GM23338 (cell line): ENCODE results near the gene CCDC175. TPM values are rescaled to one million over a fixed set of nuclear protein-coding genes. Genes with fewer than 3 reads are reported as not detected.

Experiments used
- ATAC-seq: fragments of 200-7000 bp; cut with Tn5 transposase; 3 replicates; pipeline ENCODE4 v1.9.1; 2020
- DNase-seq: peaks from one replicate; pipeline ENCODE4 v3.0.0-alpha.2; 2015; ENCODE audit warnings: low spot score
- H2AFZ ChIP-seq: fragments of 200-600 bp; sonication (generic); 2 replicates; pipeline ENCODE4 v1.8.0; 2016; ENCODE audit warnings: antibody characterized with exemption, mild to moderate bottlenecking, moderate library complexity
- H3F3A ChIP-seq: fragments of 200-600 bp; sonication (generic); replicated peaks from 2 replicates; pipeline ENCODE4 v1.8.0; 2017; ENCODE audit warnings: antibody characterized with exemption, mixed run types, low read depth
- H3K27ac ChIP-seq: fragments of 200-600 bp; sonication (generic); 2 replicates; pipeline ENCODE4 v1.6.1; 2016; ENCODE audit warnings: low read depth
- H3K27me3 ChIP-seq: fragments of 200-600 bp; sonication (generic); 2 replicates; pipeline ENCODE4 v1.8.0; 2016; ENCODE audit warnings: mild to moderate bottlenecking, mixed run types, moderate library complexity; ENCODE audit not compliant: insufficient read depth
- H3K36me3 ChIP-seq: fragments of 200-600 bp; sonication (generic); 2 replicates; pipeline ENCODE4 v1.8.0; 2016; ENCODE audit warnings: mild to moderate bottlenecking; ENCODE audit not compliant: insufficient read depth
- H3K4me1 ChIP-seq: fragments of 200-600 bp; sonication (generic); 2 replicates; pipeline ENCODE4 v1.8.0; 2016; ENCODE audit warnings: mild to moderate bottlenecking, moderate library complexity; ENCODE audit not compliant: insufficient read depth
- H3K4me2 ChIP-seq: fragments of 200-600 bp; sonication (generic); 2 replicates; pipeline ENCODE4 v1.7.1; 2017; ENCODE audit warnings: mixed run types
- H3K4me3 ChIP-seq: fragments of 200-600 bp; sonication (generic); 2 replicates; pipeline ENCODE4 v1.6.1; 2016; ENCODE audit warnings: mixed run types
- H3K79me2 ChIP-seq: fragments of 200-600 bp; sonication (generic); replicated peaks from 2 replicates; pipeline ENCODE4 v1.8.0; 2017; ENCODE audit warnings: mild to moderate bottlenecking; ENCODE audit not compliant: insufficient read depth
- H3K9me2 ChIP-seq: fragments of 200-600 bp; sonication (generic); 2 replicates; pipeline ENCODE4 v1.8.0; 2017; ENCODE audit not compliant: insufficient read depth
- H4K20me1 ChIP-seq: fragments of 200-600 bp; sonication (generic); replicated peaks from 2 replicates; pipeline ENCODE4 v1.8.0; 2017; ENCODE audit warnings: mild to moderate bottlenecking; ENCODE audit not compliant: insufficient read depth
- H3K27ac Mint-ChIP-seq: 2 replicates; pipeline ENCODE4 v1.8.0; 2020; ENCODE audit warnings: inconsistent platforms, mild to moderate bottlenecking, moderate library complexity, mixed read lengths
- H3K27me3 Mint-ChIP-seq: 3 replicates; pipeline ENCODE4 v1.8.0; 2022; ENCODE audit warnings: low read depth, mild to moderate bottlenecking, moderate library complexity, mixed read lengths, inconsistent platforms; ENCODE audit not compliant: insufficient read depth, poor library complexity
- H3K36me3 Mint-ChIP-seq: 3 replicates; pipeline ENCODE4 v1.8.0; 2021; ENCODE audit warnings: low read depth, mild to moderate bottlenecking, inconsistent platforms, moderate library complexity, mixed read lengths
- H3K4me1 Mint-ChIP-seq: 3 replicates; pipeline ENCODE4 v1.8.0; 2020; ENCODE audit warnings: mild to moderate bottlenecking, inconsistent platforms, mixed read lengths
- H3K4me3 Mint-ChIP-seq: 3 replicates; pipeline ENCODE4 v1.8.0; 2021; ENCODE audit warnings: moderate library complexity, mild to moderate bottlenecking, inconsistent platforms, mixed read lengths
- H3K9me3 Mint-ChIP-seq: 3 replicates; pipeline ENCODE4 v1.8.0; 2020; ENCODE audit warnings: moderate library complexity, mild to moderate bottlenecking, inconsistent platforms, mixed read lengths
- CREB1 ChIP-seq: fragments of 250-450 bp; sonication (Bioruptor Pico); IDR thresholded peaks from 2 replicates; pipeline ENCODE4 v1.5.0; 2020; ENCODE audit warnings: low read depth, mild to moderate bottlenecking, moderate library complexity
- CTCF ChIP-seq, 2 experiments: fragments of 200-600 bp in 1 of 2; sonication (generic) in 1 of 2; conservative IDR thresholded peaks; 2 replicates each; pipeline versions ENCODE4 v1.5.1 to v1.6.1; 2016 to 2017; ENCODE audit warnings: antibody characterized with exemption in 2 of 2, low read depth in 2 of 2, mild to moderate bottlenecking in 2 of 2, moderate library complexity in 1 of 2
- EZH2phosphoT487 ChIP-seq: fragments of 200-600 bp; sonication (generic); IDR thresholded peaks from one replicate; pipeline ENCODE4 v1.8.1; 2018; ENCODE audit warnings: antibody characterized with exemption; ENCODE audit not compliant: unreplicated experiment
- NANOG ChIP-seq: IDR thresholded peaks from 2 replicates; pipeline ENCODE4 v1.6.1; 2016; ENCODE audit warnings: antibody characterized with exemption, borderline replicate concordance
- POLR2AphosphoS5 ChIP-seq: IDR thresholded peaks from 2 replicates; pipeline ENCODE4 v1.6.1; 2016; ENCODE audit warnings: antibody characterized with exemption, low read depth
- polyA plus RNA-seq: library from polyadenylated mRNA; unstranded; fragments of >200 nt; fragmentation: Nextera tagmentation; extraction: Ambion mirVana; gene quantifications from 2 replicates; pipeline ENCODE4 v1.2.1, GENCODE V29; 2016
- total RNA-seq: library from RNA; depleted of rRNA; stranded (reverse); fragments of >200 nt; shearing (Covaris generic); gene quantifications from 2 replicates; pipeline ENCODE4 v1.2.3, GENCODE V29; 2014
- TF ChIP-seq, protein P1 (sequence below): fragments of 250-450 bp; sonication (Bioruptor Pico); IDR thresholded peaks from 2 replicates; pipeline ENCODE4 v1.5.0; 2020; ENCODE audit warnings: mild to moderate bottlenecking, moderate library complexity
- TF ChIP-seq, protein P2 (sequence below): IDR thresholded peaks from one replicate; pipeline ENCODE4 v1.6.1; 2018; ENCODE audit warnings: antibody characterized with exemption; ENCODE audit not compliant: unreplicated experiment
- TF ChIP-seq, protein P3 (sequence below): IDR thresholded peaks from 2 replicates; pipeline ENCODE4 v1.6.1; 2016; ENCODE audit warnings: antibody characterized with exemption

The CCDC175 gene
- total and polyA plus RNA-seq, 2 experiments from 2014 or later = 0.50 TPM; not detected in 1

DNA sequence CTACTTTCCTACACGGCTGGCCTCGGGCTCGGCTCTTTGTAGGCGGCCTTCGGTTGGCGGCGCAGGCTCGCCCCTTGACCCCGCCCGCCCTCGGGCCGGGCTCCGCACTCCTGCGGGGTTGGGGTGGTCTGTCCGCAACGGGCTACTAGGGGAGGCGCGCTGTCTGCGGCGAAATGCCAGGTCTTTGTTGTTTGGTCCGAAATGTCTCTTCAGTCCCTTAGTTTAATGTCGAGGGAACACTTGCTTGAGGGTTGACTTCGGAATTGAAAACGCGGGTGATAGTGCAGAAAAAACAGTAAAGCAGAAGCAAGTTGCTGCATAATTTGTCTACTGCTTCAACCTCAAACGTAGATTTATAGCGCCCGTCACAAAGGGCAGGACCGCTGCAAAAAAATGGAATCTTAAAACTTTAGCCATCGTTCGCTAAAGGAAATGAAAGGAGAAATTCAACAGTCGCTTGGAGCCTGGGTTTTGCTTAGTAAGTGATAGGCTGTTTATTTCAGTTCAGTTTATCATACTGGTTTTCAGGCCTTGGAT, 91.9 kb downstream of the CCDC175 start (continued):
- TF ChIP-seq, protein P1, sequence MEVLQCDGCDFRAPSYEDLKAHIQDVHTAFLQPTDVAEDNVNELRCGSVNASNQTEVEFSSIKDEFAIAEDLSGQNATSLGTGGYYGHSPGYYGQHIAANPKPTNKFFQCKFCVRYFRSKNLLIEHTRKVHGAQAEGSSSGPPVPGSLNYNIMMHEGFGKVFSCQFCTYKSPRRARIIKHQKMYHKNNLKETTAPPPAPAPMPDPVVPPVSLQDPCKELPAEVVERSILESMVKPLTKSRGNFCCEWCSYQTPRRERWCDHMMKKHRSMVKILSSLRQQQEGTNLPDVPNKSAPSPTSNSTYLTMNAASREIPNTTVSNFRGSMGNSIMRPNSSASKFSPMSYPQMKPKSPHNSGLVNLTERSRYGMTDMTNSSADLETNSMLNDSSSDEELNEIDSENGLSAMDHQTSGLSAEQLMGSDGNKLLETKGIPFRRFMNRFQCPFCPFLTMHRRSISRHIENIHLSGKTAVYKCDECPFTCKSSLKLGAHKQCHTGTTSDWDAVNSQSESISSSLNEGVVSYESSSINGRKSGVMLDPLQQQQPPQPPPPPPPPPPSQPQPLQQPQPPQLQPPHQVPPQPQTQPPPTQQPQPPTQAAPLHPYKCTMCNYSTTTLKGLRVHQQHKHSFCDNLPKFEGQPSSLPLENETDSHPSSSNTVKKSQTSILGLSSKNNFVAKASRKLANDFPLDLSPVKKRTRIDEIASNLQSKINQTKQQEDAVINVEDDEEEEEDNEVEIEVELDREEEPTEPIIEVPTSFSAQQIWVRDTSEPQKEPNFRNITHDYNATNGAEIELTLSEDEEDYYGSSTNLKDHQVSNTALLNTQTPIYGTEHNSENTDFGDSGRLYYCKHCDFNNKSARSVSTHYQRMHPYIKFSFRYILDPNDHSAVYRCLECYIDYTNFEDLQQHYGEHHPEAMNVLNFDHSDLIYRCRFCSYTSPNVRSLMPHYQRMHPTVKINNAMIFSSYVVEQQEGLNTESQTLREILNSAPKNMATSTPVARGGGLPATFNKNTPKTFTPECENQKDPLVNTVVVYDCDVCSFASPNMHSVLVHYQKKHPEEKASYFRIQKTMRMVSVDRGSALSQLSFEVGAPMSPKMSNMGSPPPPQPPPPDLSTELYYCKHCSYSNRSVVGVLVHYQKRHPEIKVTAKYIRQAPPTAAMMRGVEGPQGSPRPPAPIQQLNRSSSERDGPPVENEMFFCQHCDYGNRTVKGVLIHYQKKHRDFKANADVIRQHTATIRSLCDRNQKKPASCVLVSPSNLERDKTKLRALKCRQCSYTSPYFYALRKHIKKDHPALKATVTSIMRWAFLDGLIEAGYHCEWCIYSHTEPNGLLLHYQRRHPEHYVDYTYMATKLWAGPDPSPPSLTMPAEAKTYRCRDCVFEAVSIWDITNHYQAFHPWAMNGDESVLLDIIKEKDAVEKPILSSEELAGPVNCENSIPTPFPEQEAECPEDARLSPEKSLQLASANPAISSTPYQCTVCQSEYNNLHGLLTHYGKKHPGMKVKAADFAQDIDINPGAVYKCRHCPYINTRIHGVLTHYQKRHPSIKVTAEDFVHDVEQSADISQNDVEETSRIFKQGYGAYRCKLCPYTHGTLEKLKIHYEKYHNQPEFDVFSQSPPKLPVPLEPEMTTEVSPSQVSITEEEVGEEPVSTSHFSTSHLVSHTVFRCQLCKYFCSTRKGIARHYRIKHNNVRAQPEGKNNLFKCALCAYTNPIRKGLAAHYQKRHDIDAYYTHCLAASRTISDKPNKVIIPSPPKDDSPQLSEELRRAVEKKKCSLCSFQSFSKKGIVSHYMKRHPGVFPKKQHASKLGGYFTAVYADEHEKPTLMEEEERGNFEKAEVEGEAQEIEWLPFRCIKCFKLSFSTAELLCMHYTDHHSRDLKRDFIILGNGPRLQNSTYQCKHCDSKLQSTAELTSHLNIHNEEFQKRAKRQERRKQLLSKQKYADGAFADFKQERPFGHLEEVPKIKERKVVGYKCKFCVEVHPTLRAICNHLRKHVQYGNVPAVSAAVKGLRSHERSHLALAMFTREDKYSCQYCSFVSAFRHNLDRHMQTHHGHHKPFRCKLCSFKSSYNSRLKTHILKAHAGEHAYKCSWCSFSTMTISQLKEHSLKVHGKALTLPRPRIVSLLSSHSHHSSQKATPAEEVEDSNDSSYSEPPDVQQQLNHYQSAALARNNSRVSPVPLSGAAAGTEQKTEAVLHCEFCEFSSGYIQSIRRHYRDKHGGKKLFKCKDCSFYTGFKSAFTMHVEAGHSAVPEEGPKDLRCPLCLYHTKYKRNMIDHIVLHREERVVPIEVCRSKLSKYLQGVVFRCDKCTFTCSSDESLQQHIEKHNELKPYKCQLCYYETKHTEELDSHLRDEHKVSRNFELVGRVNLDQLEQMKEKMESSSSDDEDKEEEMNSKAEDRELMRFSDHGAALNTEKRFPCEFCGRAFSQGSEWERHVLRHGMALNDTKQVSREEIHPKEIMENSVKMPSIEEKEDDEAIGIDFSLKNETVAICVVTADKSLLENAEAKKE (CRISPR knock-in tag) = no peak

DNA sequence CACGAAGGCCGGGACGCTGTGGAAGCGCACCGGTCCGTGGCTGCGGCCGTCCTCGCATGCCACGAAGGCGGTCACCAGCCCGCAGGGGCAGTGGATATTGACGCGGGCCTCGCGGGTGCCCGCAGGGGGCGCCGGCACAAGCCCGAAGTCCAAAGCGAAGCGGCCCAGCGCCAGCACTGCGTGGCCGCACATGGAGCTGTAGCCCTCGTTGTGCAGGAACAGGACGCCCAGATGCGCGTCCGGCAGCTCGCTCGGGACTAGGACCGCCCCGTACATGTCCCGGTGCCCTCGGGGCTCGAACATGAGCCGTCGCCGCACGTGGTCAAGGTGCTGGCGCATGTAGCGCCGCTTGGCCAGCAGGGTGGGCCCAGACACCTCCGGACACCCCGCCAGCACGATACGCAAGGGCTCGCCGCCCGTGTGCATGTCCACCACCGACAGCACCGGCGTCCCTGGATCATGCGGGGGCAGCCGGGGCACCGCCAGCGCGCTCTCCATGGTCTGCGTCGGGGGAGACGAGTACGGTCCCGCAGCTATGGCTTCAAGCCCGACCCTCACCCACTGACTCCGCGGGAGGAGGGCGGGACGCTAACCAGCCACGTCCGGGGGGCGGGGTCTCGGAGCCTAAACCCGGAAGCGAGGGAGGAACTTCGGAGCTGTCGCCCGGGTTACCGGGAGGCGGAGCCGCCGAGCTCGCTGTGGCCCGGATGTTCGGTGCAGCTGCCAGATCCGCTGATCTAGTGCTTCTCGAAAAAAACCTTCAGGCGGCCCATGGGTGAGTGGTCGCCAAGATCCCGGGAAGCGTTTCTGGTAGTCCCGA, 92.6 kb downstream of the CCDC175 start, which contains the start of the genes JKAMP and L3HYPDH:
JKAMP (plus strand) TSS at position 699 of the 820 bp plus-strand sequence; CDS start at position 772, 73 bp downstream.
L3HYPDH (minus strand) TSS at position 590 of the 820 bp plus-strand sequence; CDS start at position 498, 92 bp downstream.
- no peaks in the 10 kb centered on the region for H3F3A ChIP-seq
- peaks cover 51% of the 10 kb centered on the region for H3K79me2 ChIP-seq
- H3K4me2 ChIP-seq = peak within 1 kb of the TSS; percentile 75
- Mint-ChIP-seq H3K36me3 (peaks cover 14% of the 10 kb centered on the region), H3K27me3 (peaks cover 2% of the 10 kb centered on the region), H3K9me3 (no peaks in the 10 kb centered on the region), H3K27ac (peak within 1 kb of the TSS; percentile 97), H3K4me3 (peak within 1 kb of the TSS; percentile 98), H3K4me1 (peaks cover 21% of the 10 kb centered on the region)
- H3K4me1 ChIP-seq = peaks cover 9% of the 10 kb centered on the region
- peak; percentile 90 for ATAC-seq
- peaks cover 12% of the 10 kb centered on the region; the same call in 1 of the 2 replicates for H4K20me1 ChIP-seq
- H3K36me3 ChIP-seq = peaks cover 12% of the 10 kb centered on the region; the same call in 1 of the 2 replicates
- no peaks in the 10 kb centered on the region; the same call in 1 of the 2 replicates for H3K27me3 ChIP-seq
- H3K9me2 ChIP-seq = no peaks in the 10 kb centered on the region
- peak; percentile 93 for TF ChIP-seq POLR2AphosphoS5
- TF ChIP-seq, protein P2, sequence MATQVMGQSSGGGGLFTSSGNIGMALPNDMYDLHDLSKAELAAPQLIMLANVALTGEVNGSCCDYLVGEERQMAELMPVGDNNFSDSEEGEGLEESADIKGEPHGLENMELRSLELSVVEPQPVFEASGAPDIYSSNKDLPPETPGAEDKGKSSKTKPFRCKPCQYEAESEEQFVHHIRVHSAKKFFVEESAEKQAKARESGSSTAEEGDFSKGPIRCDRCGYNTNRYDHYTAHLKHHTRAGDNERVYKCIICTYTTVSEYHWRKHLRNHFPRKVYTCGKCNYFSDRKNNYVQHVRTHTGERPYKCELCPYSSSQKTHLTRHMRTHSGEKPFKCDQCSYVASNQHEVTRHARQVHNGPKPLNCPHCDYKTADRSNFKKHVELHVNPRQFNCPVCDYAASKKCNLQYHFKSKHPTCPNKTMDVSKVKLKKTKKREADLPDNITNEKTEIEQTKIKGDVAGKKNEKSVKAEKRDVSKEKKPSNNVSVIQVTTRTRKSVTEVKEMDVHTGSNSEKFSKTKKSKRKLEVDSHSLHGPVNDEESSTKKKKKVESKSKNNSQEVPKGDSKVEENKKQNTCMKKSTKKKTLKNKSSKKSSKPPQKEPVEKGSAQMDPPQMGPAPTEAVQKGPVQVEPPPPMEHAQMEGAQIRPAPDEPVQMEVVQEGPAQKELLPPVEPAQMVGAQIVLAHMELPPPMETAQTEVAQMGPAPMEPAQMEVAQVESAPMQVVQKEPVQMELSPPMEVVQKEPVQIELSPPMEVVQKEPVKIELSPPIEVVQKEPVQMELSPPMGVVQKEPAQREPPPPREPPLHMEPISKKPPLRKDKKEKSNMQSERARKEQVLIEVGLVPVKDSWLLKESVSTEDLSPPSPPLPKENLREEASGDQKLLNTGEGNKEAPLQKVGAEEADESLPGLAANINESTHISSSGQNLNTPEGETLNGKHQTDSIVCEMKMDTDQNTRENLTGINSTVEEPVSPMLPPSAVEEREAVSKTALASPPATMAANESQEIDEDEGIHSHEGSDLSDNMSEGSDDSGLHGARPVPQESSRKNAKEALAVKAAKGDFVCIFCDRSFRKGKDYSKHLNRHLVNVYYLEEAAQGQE = peak; percentile 39
- no peak for TF ChIP-seq NANOG
- TF ChIP-seq CTCF (conservative IDR thresholded peaks at IDR 0.05; ENCODE audit: low read depth in 2 of 2) = peak; percentile 40 to 46
- no peak; the same call in 1 of the 2 replicates for TF ChIP-seq CREB1 (CRISPR knock-in tag)
- TF ChIP-seq EZH2phosphoT487 = no peak
- TF ChIP-seq, protein P3, sequence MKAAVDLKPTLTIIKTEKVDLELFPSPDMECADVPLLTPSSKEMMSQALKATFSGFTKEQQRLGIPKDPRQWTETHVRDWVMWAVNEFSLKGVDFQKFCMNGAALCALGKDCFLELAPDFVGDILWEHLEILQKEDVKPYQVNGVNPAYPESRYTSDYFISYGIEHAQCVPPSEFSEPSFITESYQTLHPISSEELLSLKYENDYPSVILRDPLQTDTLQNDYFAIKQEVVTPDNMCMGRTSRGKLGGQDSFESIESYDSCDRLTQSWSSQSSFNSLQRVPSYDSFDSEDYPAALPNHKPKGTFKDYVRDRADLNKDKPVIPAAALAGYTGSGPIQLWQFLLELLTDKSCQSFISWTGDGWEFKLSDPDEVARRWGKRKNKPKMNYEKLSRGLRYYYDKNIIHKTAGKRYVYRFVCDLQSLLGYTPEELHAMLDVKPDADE = peak; percentile 49; the same call in 1 of the 2 replicates
- H3K27ac ChIP-seq = peak within 1 kb of the TSS; percentile 81
- peak; percentile 99 for DNase-seq
- peak within 1 kb of the TSS; percentile 91 for H2AFZ ChIP-seq
- peak within 1 kb of the TSS; percentile 80 for H3K4me3 ChIP-seq
